IPS DF 4.7 (cell line): ENCODE results near the gene CRB1.

ENCODE experiments used
- DNase-seq: peaks from one replicate; pipeline ENCODE4 v3.0.0-alpha.2; 2013; ENCODE audit warnings: low spot score; ENCODE audit errors: extremely low read depth

CRB1 gene

GRCh38 chr1:197268012-197268411, at the start of gene CRB1:
TSS of gene CRB1 (plus strand) at chr1:197268252. CDS start at chr1:197268413, 161 bp downstream.
- no peak for DNase-seq

- no peak for DNase-seq
These were observed 49.2 kb upstream of the CRB1 start for GRCh38 chr1:197218857-197219256.

GRCh38 chr1:197222025-197222685, 45.9 kb upstream of the CRB1 start:
- DNase-seq, result no peak

GRCh38 chr1:197222780-197223179, 45.3 kb upstream of the CRB1 start:
- DNase-seq, result no peak

- DNase-seq, result no peak
These were observed 43.9 kb upstream of the CRB1 start for GRCh38 chr1:197224160-197224559.

- DNase-seq, result no peak
These were observed 42.4 kb upstream of the CRB1 start for GRCh38 chr1:197225611-197226010.

GRCh38 chr1:197234581-197234980, 33.5 kb upstream of the CRB1 start:
- no peak for DNase-seq

GRCh38 chr1:197235355-197235754, 32.7 kb upstream of the CRB1 start:
- DNase-seq, result no peak

- no peak for DNase-seq
These were observed 20.6 kb upstream of the CRB1 start for GRCh38 chr1:197247465-197247864.

- DNase-seq, result no peak
These were observed 18.7 kb upstream of the CRB1 start for GRCh38 chr1:197249324-197249723.

- no peak for DNase-seq
These were observed 17.4 kb upstream of the CRB1 start for GRCh38 chr1:197250616-197251015.

- DNase-seq, result no peak
These were observed 15.1 kb upstream of the CRB1 start for GRCh38 chr1:197252973-197253372.

- DNase-seq, result no peak
These were observed 13.2 kb upstream of the CRB1 start for GRCh38 chr1:197254866-197255265.

- no peak for DNase-seq
These were observed 3.0 kb upstream of the CRB1 start for GRCh38 chr1:197264936-197265567.

- no peak for DNase-seq
These were observed 1.0 kb downstream of the CRB1 start for GRCh38 chr1:197269053-197269452.

- DNase-seq, result no peak
These were observed 4.7 kb downstream of the CRB1 start for GRCh38 chr1:197272791-197273190.

GRCh38 chr1:197277166-197277565, 9.1 kb downstream of the CRB1 start:
- DNase-seq, result no peak

- DNase-seq, result no peak
These were observed 16.3 kb downstream of the CRB1 start for GRCh38 chr1:197284325-197284724.

- DNase-seq, result no peak
These were observed 16.9 kb downstream of the CRB1 start for GRCh38 chr1:197284966-197285365.

- no peak for DNase-seq
These were observed 17.6 kb downstream of the CRB1 start for GRCh38 chr1:197285526-197286205.

GRCh38 chr1:197286634-197287033, 18.6 kb downstream of the CRB1 start:
- DNase-seq, result no peak

- DNase-seq, result no peak
These were observed 19.8 kb downstream of the CRB1 start for GRCh38 chr1:197287863-197288262.

GRCh38 chr1:197302775-197303174, 34.7 kb downstream of the CRB1 start:
- no peak for DNase-seq
